GM12878 (cell line): ENCODE measurements around the gene CENPO. TPM values are rescaled to one million over a fixed set of nuclear protein-coding genes. Genes with fewer than 3 reads are reported as not detected.

Experiments
- ATAC-seq: fragments of 200-7000 bp; cut with Tn5 transposase; 3 replicates; pipeline ENCODE4 v1.9.1; 2020; ENCODE audit warnings: mild to moderate bottlenecking, moderate library complexity
- BruUV-seq: library from RNA; stranded (reverse); fragments of 400-500 nt; replicated peaks from 2 replicates; lab custom pipeline; 2021; lab: Mats Ljungman, UMichigan
- CTCF ChIA-PET: fragments of 300-600 bp; sonication (Branson Sonifier 250); formaldehyde crosslinking; extraction: SDS; loops from one replicate; lab custom pipeline; 2021; ENCODE audit warnings: inconsistent platforms; lab: Yijun Ruan, JAX
- POLR2A ChIA-PET: fragments of 350-600 bp; formaldehyde crosslinking; extraction: SDS; loops from one replicate; lab custom pipeline; 2021; ENCODE audit warnings: inconsistent platforms; lab: Charles Lee
- RAD21 ChIA-PET: fragments of 300-600 bp; sonication (Branson Sonifier 250); formaldehyde crosslinking; loops from one replicate; lab custom pipeline; 2023; ENCODE audit warnings: antibody characterized with exemption; ENCODE audit not compliant: unreplicated experiment; lab: Charles Lee
- SMC1A ChIA-PET: fragments of 300-600 bp; sonication (Branson Sonifier 250); formaldehyde crosslinking; loops from one replicate; lab custom pipeline; 2023; ENCODE audit not compliant: unreplicated experiment, uncharacterized antibody; lab: Charles Lee
- DNase-seq: peaks from one replicate; pipeline ENCODE4 v3.0.0-alpha.2; 2011; ENCODE audit warnings: low read depth, low spot score
- FAIRE-seq: peaks from 3 replicates; lab custom pipeline; 2011; peaks lifted over from hg19 to GRCh38; lab: Jason Lieb, UNC
- H2AFZ ChIP-seq: 2 replicates; pipeline ENCODE4 v1.6.0; 2011; ENCODE audit warnings: low read depth, low read length, control low read depth; ENCODE audit not compliant: control insufficient read depth
- H3K27ac ChIP-seq: 2 replicates; pipeline ENCODE4 v1.5.1; 2011; ENCODE audit warnings: control low read depth; ENCODE audit not compliant: control insufficient read depth, insufficient read depth
- H3K27me3 ChIP-seq, 2 experiments: replicated peaks in 1 of 2; 2 replicates each; pipeline versions ENCODE4 v1.6.0 to v1.6.1; 2011; ENCODE audit warnings: low read length in 1 of 2; ENCODE audit not compliant: control insufficient read depth in 2 of 2, insufficient read depth in 2 of 2
- H3K36me3 ChIP-seq, 2 experiments: 2 replicates each; pipeline ENCODE4 v1.5.1; 2011; ENCODE audit warnings: low read length in 1 of 2; ENCODE audit not compliant: control insufficient read depth in 2 of 2, insufficient read depth in 2 of 2
- H3K4me1 ChIP-seq: 2 replicates; pipeline ENCODE4 v1.6.1; 2011; ENCODE audit warnings: mild to moderate bottlenecking, low read length, moderate library complexity, mixed read lengths; ENCODE audit not compliant: control insufficient read depth, insufficient read depth
- H3K4me2 ChIP-seq: 2 replicates; pipeline ENCODE4 v1.6.0; 2011; ENCODE audit warnings: control low read depth; ENCODE audit not compliant: control insufficient read depth, insufficient read depth
- H3K4me3 ChIP-seq: fragments of 200-600 bp; sonication (generic); 2 replicates; pipeline ENCODE4 v1.5.1; 2016
- H3K79me2 ChIP-seq: 2 replicates; pipeline ENCODE4 v1.6.0; 2011; ENCODE audit warnings: low read length; ENCODE audit not compliant: control insufficient read depth, insufficient read depth
- H3K9ac ChIP-seq: 2 replicates; pipeline ENCODE4 v1.8.0; 2011; ENCODE audit warnings: low read length, control low read depth, mixed read lengths; ENCODE audit not compliant: control insufficient read depth, insufficient read depth
- H3K9me3 ChIP-seq: replicated peaks from 3 replicates; pipeline ENCODE4 v1.5.1; 2011; ENCODE audit warnings: mild to moderate bottlenecking, low read length; ENCODE audit not compliant: control insufficient read depth, insufficient read depth
- H4K20me1 ChIP-seq: 2 replicates; pipeline ENCODE4 v1.6.0; 2011; ENCODE audit not compliant: control insufficient read depth, insufficient read depth
- BCLAF1 ChIP-seq: fragments of 450-650 bp; IDR thresholded peaks from 2 replicates; pipeline ENCODE4 v1.6.1; 2017; ENCODE audit warnings: antibody characterized with exemption, mild to moderate bottlenecking, moderate library complexity
- BMI1 ChIP-seq: fragments of 450-650 bp; IDR thresholded peaks from 2 replicates; pipeline ENCODE4 v1.6.1; 2016; ENCODE audit warnings: mild to moderate bottlenecking, moderate library complexity, borderline replicate concordance
- HDAC2 ChIP-seq: fragments of 200-600 bp; sonication (generic); IDR thresholded peaks from 2 replicates; pipeline ENCODE4 v1.6.1; 2017
- IRF3 ChIP-seq: fragments of 450-650 bp; IDR thresholded peaks from 2 replicates; pipeline ENCODE4 v1.6.1; 2014; ENCODE audit warnings: mild to moderate bottlenecking
- KLF5 ChIP-seq: fragments of 450-650 bp; IDR thresholded peaks from 2 replicates; pipeline ENCODE4 v1.6.1; 2014; ENCODE audit warnings: mild to moderate bottlenecking; ENCODE audit not compliant: partially characterized antibody
- MTA3 ChIP-seq: IDR thresholded peaks from 2 replicates; pipeline ENCODE4 v1.6.1; 2012; ENCODE audit warnings: low read length, inconsistent platforms, borderline replicate concordance
- MYB ChIP-seq: fragments of 150-350 bp; IDR thresholded peaks from 2 replicates; pipeline ENCODE4 v1.6.1; 2014; ENCODE audit warnings: mild to moderate bottlenecking, low read depth, low read length, borderline replicate concordance
- NFYA ChIP-seq: IDR thresholded peaks from 2 replicates; pipeline ENCODE4 v1.6.1; 2011; ENCODE audit warnings: low read depth, mild to moderate bottlenecking, low read length, improper control_type of control experiment, borderline replicate concordance
- SUPT20H ChIP-seq: IDR thresholded peaks from 2 replicates; pipeline ENCODE4 v1.6.1; 2011; ENCODE audit warnings: low read depth, mild to moderate bottlenecking, low read length, moderate library complexity, borderline replicate concordance; ENCODE audit not compliant: control insufficient read depth
- YBX1 ChIP-seq: fragments of 450-650 bp; IDR thresholded peaks from 2 replicates; pipeline ENCODE4 v1.6.1; 2016; ENCODE audit warnings: antibody characterized with exemption
- WGBS: methylation state at CpG from one replicate; pipeline ENCODE4 v1.1.6; 2016; ENCODE audit warnings: low lambda C conversion rate; ENCODE audit not compliant: insufficient replicate concordance, insufficient coverage; ENCODE audit errors: missing lambda C conversion rate; 5-methylcytosine and 5-hydroxymethylcytosine counted together
- in situ Hi-C: fragments of 300-500 bp; cut with MboI; formaldehyde crosslinking; loops from 9 replicates; pipeline ENCODE4 v1.14.3; 2018; ENCODE audit warnings: mixed read lengths
- intact Hi-C: fragments of 100-400 bp; cut with micrococcal nuclease; formaldehyde crosslinking; loops from one replicate; pipeline ENCODE4 v1.14.2; 2022; ENCODE audit not compliant: unreplicated experiment
- polyA plus RNA-seq, 11 experiments: library from polyadenylated mRNA; depleted of rRNA in 4 of 11; unstranded in 6 of 11; stranded (reverse) in 5 of 11; fragments of >200 nt; fragmentation: Nextera tagmentation in 4 of 11; fragmentation: Illumina TruSeq in 1 of 11; extraction: Ambion mirVana in 4 of 11; extraction: Trizol in 1 of 11; gene quantifications; 1 replicate in 1 of 11; 2 replicates in 10 of 11; pipeline versions ENCODE4 v1.2.1 to v1.2.3, GENCODE V29; 2011 to 2016; ENCODE audit warnings: inconsistent platforms in 2 of 11, missing spikeins in 2 of 11, low read depth in 1 of 11
- total RNA-seq, 4 experiments: library from RNA; depleted of rRNA in 3 of 4; stranded (reverse); fragments of >200 nt in 3 of 4; fragmentation: Illumina TruSeq in 1 of 4; extraction: Trizol in 1 of 4; gene quantifications; 2 replicates each; pipeline versions ENCODE4 v1.2.1 to v1.2.3, GENCODE V29; 2013 to 2021

CENPO gene
- total and polyA plus RNA-seq, 10 of the 15 experiments (the other 5 are each of a cell fraction or from before 2014, with no cell fraction given), result 18.7 to 37.0 (median 31.4) TPM

- H3K4me2 ChIP-seq, result no peak overlapping the region
- ChIA-PET RAD21 (no interaction called here), POLR2A (no interaction called here), SMC1A (no interaction called here), CTCF (interaction anchor here (1.4 kb wide), 1 partner anchor 43 kb away, joined by 4 read pairs; no protein-coding TSS in a partner anchor)
- FAIRE-seq (no peak), ATAC-seq (no peak), DNase-seq (no peak)
- peaks cover 14 to 20% of the 10 kb centered on the region in 2 experiments; a peak in 3 of 4 replicates for H3K36me3 ChIP-seq
- no peak overlapping the region for H2AFZ ChIP-seq
- H4K20me1 ChIP-seq, result no peaks in the 10 kb centered on the region
- WGBS, result 98% methylated on average over 16 of the region's 16 CpGs
- no peak overlapping the region for H3K27ac ChIP-seq
- no peak overlapping the region for H3K4me3 ChIP-seq
- H3K4me1 ChIP-seq, result no peaks in the 10 kb centered on the region
- no peak overlapping the region for H3K9ac ChIP-seq
- no peaks in the 10 kb centered on the region for H3K9me3 ChIP-seq
- no peak for TF ChIP-seq BMI1
- no peak for TF ChIP-seq BCLAF1
- TF ChIP-seq YBX1, result no peak
- no peak for TF ChIP-seq KLF5
- TF ChIP-seq SUPT20H, result no peak
- TF ChIP-seq MYB, result no peak
- TF ChIP-seq NFYA, result no peak
- no peak for TF ChIP-seq IRF3
- no peak for TF ChIP-seq HDAC2
- no peak for TF ChIP-seq MTA3
- no peaks in the 10 kb centered on the region for H3K27me3 ChIP-seq
- intact Hi-C loops, result no loop called here
- no TSS peak for BruUV-seq
- no peaks in the 10 kb centered on the region; the same call in 1 of the 2 replicates for H3K79me2 ChIP-seq
- in situ Hi-C loops, result no loop called here
These were observed 77.9 kb downstream of the CENPO start for GRCh38 chr2:24870891-24871705.
